RWPE2 (cell line): ENCODE measurements around the gene SLC25A14.
"Not testable (repeated sequence)": the region's sequence is repeated elsewhere in the genome, so short reads cannot be mapped to it uniquely, and the experiment has no call there.

Experiments
- ATAC-seq: fragments of 200-7000 bp; cut with Tn5 transposase; 3 replicates; pipeline ENCODE4 v1.9.1; 2021; ENCODE audit warnings: low read depth
- DNase-seq: peaks from one replicate; pipeline ENCODE4 v3.0.0-alpha.2; 2020; ENCODE audit warnings: low spot score
- H3K27ac ChIP-seq: fragments of 450-650 bp; 2 replicates; pipeline ENCODE4 v1.5.1; 2017; ENCODE audit warnings: mild to moderate bottlenecking; ENCODE audit not compliant: poor library complexity, severe bottlenecking
- H3K27me3 ChIP-seq: fragments of 250-450 bp; sonication (Bioruptor Pico); 2 replicates; pipeline ENCODE4 v1.5.1; 2021; ENCODE audit warnings: mild to moderate bottlenecking, moderate library complexity; ENCODE audit not compliant: insufficient read depth, poor library complexity, severe bottlenecking
- H3K36me3 ChIP-seq: fragments of 250-450 bp; sonication (Bioruptor Pico); 2 replicates; pipeline ENCODE4 v1.5.1; 2020; ENCODE audit warnings: low read depth, mild to moderate bottlenecking, moderate library complexity
- H3K4me1 ChIP-seq: fragments of 250-450 bp; sonication (Bioruptor Pico); 2 replicates; pipeline ENCODE4 v1.5.1; 2021; ENCODE audit warnings: mild to moderate bottlenecking, moderate library complexity; ENCODE audit not compliant: insufficient read depth, poor library complexity, severe bottlenecking
- H3K4me3 ChIP-seq: fragments of 250-450 bp; sonication (Bioruptor Pico); 2 replicates; pipeline ENCODE4 v1.5.1; 2021; ENCODE audit warnings: mild to moderate bottlenecking, moderate library complexity; ENCODE audit not compliant: severe bottlenecking
- H3K9me3 ChIP-seq: fragments of 250-450 bp; sonication (Bioruptor Pico); 2 replicates; pipeline ENCODE4 v1.5.1; 2021; ENCODE audit warnings: mild to moderate bottlenecking, moderate library complexity; ENCODE audit not compliant: severe bottlenecking
- CTCF ChIP-seq: fragments of 450-650 bp; IDR thresholded peaks from one replicate; pipeline ENCODE4 v1.5.1; 2017; ENCODE audit warnings: mild to moderate bottlenecking, moderate library complexity; ENCODE audit not compliant: poor library complexity, severe bottlenecking

SLC25A14 gene

GRCh38 chrX:130299279-130300009 is 40.3 kb upstream of the SLC25A14 start:
- Histone ChIP-seq H3K9me3 (no peaks in the 10 kb centered on the region), H3K27me3 (no peaks in the 10 kb centered on the region), H3K4me3 (no peak overlapping the region), H3K27ac (no peak overlapping the region), H3K4me1 (peaks cover 4% of the 10 kb centered on the region), H3K36me3 (no peaks in the 10 kb centered on the region)
- DNase-seq, result no peak
- ATAC-seq, result no peak
- no peak for TF ChIP-seq CTCF

GRCh38 chrX:130300010-130300282 is 39.8 kb upstream of the SLC25A14 start:
- ATAC-seq (no peak), DNase-seq (no peak)
- H3K9me3 ChIP-seq, result no peaks in the 10 kb centered on the region
- no peaks in the 10 kb centered on the region for H3K36me3 ChIP-seq
- no peak overlapping the region for H3K4me3 ChIP-seq
- TF ChIP-seq CTCF, result no peak
- peaks cover 4% of the 10 kb centered on the region for H3K4me1 ChIP-seq
- no peaks in the 10 kb centered on the region for H3K27me3 ChIP-seq
- no peak overlapping the region for H3K27ac ChIP-seq

- no peaks in the 10 kb centered on the region for H3K27me3 ChIP-seq
- no peaks in the 10 kb centered on the region for H3K9me3 ChIP-seq
- DNase-seq (no peak), ATAC-seq (no peak)
- no peak overlapping the region for H3K4me3 ChIP-seq
- H3K27ac ChIP-seq, result no peak overlapping the region
- no peak for TF ChIP-seq CTCF
- no peaks in the 10 kb centered on the region for H3K4me1 ChIP-seq
- no peaks in the 10 kb centered on the region for H3K36me3 ChIP-seq
Measured at GRCh38 chrX:130301405-130301804, 38.3 kb upstream of the SLC25A14 start.

GRCh38 chrX:130301977-130302376 is 37.7 kb upstream of the SLC25A14 start:
- DNase-seq, result no peak
- Histone ChIP-seq H3K27me3 (no peaks in the 10 kb centered on the region), H3K4me1 (no peaks in the 10 kb centered on the region), H3K9me3 (no peaks in the 10 kb centered on the region), H3K36me3 (no peaks in the 10 kb centered on the region), H3K4me3 (no peak overlapping the region), H3K27ac (no peak overlapping the region)
- no peak for ATAC-seq
- TF ChIP-seq CTCF, result no peak

GRCh38 chrX:130304587-130305368 is 34.9 kb upstream of the SLC25A14 start:
- no peaks in the 10 kb centered on the region for H3K36me3 ChIP-seq
- H3K4me1 ChIP-seq, result no peaks in the 10 kb centered on the region
- TF ChIP-seq CTCF, result no peak
- DNase-seq (no peak), ATAC-seq (no peak)
- no peak overlapping the region for H3K4me3 ChIP-seq
- no peaks in the 10 kb centered on the region for H3K9me3 ChIP-seq
- H3K27ac ChIP-seq, result no peak overlapping the region
- no peaks in the 10 kb centered on the region for H3K27me3 ChIP-seq

GRCh38 chrX:130319886-130320285 is 19.8 kb upstream of the SLC25A14 start:
- ATAC-seq, H3K36me3 ChIP-seq, H3K27ac ChIP-seq, H3K4me3 ChIP-seq, H3K4me1 ChIP-seq, H3K27me3 ChIP-seq, H3K9me3 ChIP-seq, DNase-seq: not testable (repeated sequence)
